IPS-18a (cell line): Measurements from ENCODE around the gene MRPL52.

Source experiments
- H3K27ac ChIP-seq: one replicate; pipeline ENCODE4 v1.5.1; 2013; ENCODE audit warnings: low read length
- H3K27me3 ChIP-seq: one replicate; pipeline ENCODE4 v1.6.1; 2013; ENCODE audit warnings: mild to moderate bottlenecking, low read length; ENCODE audit not compliant: control insufficient read depth, insufficient read depth
- H3K36me3 ChIP-seq: one replicate; pipeline ENCODE4 v1.6.1; 2013; ENCODE audit warnings: low read depth, low read length; ENCODE audit not compliant: control insufficient read depth
- H3K4me1 ChIP-seq: one replicate; pipeline ENCODE4 v1.6.1; 2013; ENCODE audit warnings: low read depth, low read length; ENCODE audit not compliant: control insufficient read depth
- H3K4me3 ChIP-seq: one replicate; pipeline ENCODE4 v1.5.1; 2013; ENCODE audit warnings: low read length
- H3K9ac ChIP-seq: one replicate; pipeline ENCODE4 v1.6.1; 2013; ENCODE audit warnings: mild to moderate bottlenecking, low read length, moderate library complexity
- H3K9me3 ChIP-seq: one replicate; pipeline ENCODE4 v1.6.1; 2013; ENCODE audit warnings: low read depth, low read length; ENCODE audit not compliant: control insufficient read depth

MRPL52 gene

GRCh38 chr14:22870811-22871223 lies 41.1 kb downstream of the MRPL52 start:
- no peaks in the 10 kb centered on the region for H3K9me3 ChIP-seq
- H3K36me3 ChIP-seq = peaks cover 7% of the 10 kb centered on the region
- no peaks in the 10 kb centered on the region for H3K27me3 ChIP-seq
- no peak overlapping the region for H3K27ac ChIP-seq
- no peak overlapping the region for H3K9ac ChIP-seq
- H3K4me1 ChIP-seq = peaks cover 12% of the 10 kb centered on the region
- peak overlapping the region; percentile 82 for H3K4me3 ChIP-seq

GRCh38 chr14:22871224-22872032 lies 41.7 kb downstream of the MRPL52 start, which contains the start of gene LRP10:
Gene LRP10, plus strand, starts transcription at chr14:22871740. Its CDS starts 564 bp downstream, at chr14:22872304.
- peak within 1 kb of the TSS; percentile 59 for H3K9ac ChIP-seq
- peak within 1 kb of the TSS; percentile 82 for H3K4me3 ChIP-seq
- H3K36me3 ChIP-seq = peaks cover 7% of the 10 kb centered on the region
- H3K9me3 ChIP-seq = no peaks in the 10 kb centered on the region
- H3K27ac ChIP-seq = peak within 1 kb of the TSS; percentile 76
- H3K27me3 ChIP-seq = no peaks in the 10 kb centered on the region
- peaks cover 12% of the 10 kb centered on the region for H3K4me1 ChIP-seq

GRCh38 chr14:22872033-22872832 lies 42.5 kb downstream of the MRPL52 start:
- H3K9ac ChIP-seq = peak overlapping the region; percentile 59
- no peak overlapping the region for H3K27ac ChIP-seq
- H3K4me3 ChIP-seq = peak overlapping the region; percentile 82
- peaks cover 12% of the 10 kb centered on the region for H3K4me1 ChIP-seq
- peaks cover 7% of the 10 kb centered on the region for H3K36me3 ChIP-seq
- no peaks in the 10 kb centered on the region for H3K9me3 ChIP-seq
- H3K27me3 ChIP-seq = no peaks in the 10 kb centered on the region

DNA sequence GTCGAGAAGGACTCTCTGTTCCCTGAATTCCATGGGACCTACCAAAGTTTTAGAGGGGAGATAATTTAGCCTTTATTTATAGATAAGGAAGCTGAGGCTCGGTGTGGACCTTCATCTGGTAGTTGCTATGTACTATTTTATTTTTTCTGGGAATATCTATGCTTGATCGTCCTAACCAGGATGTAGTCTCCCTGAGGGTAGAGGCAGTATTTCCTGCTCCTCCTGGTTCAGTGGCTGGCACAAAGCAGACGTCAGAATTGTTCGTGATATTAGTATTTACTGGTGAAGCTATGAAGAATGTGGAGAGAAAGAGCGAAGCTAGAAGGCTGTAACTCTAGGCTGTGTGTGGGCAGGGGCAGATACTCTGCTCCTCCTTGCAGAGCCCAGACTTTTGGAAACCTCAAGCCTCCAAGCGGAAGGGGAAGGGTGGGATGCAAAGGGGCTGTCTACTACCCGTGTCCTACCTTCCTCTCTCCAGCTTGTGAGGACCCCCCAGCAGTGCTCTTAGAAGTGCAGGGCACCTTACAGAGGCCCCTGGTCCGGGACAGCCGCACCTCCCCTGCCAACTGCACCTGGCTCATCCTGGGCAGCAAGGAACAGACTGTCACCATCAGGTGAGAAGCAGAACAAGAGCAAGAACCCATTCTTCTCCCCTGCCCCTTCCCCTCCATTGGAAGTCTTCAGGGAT lies 43.3 kb downstream of the MRPL52 start:
- no peaks in the 10 kb centered on the region for H3K9me3 ChIP-seq
- no peaks in the 10 kb centered on the region for H3K27me3 ChIP-seq
- peaks cover 12% of the 10 kb centered on the region for H3K4me1 ChIP-seq
- H3K4me3 ChIP-seq = peak overlapping the region; percentile 82
- H3K9ac ChIP-seq = peak overlapping the region; percentile 59
- peaks cover 7% of the 10 kb centered on the region for H3K36me3 ChIP-seq
- H3K27ac ChIP-seq = no peak overlapping the region

DNA sequence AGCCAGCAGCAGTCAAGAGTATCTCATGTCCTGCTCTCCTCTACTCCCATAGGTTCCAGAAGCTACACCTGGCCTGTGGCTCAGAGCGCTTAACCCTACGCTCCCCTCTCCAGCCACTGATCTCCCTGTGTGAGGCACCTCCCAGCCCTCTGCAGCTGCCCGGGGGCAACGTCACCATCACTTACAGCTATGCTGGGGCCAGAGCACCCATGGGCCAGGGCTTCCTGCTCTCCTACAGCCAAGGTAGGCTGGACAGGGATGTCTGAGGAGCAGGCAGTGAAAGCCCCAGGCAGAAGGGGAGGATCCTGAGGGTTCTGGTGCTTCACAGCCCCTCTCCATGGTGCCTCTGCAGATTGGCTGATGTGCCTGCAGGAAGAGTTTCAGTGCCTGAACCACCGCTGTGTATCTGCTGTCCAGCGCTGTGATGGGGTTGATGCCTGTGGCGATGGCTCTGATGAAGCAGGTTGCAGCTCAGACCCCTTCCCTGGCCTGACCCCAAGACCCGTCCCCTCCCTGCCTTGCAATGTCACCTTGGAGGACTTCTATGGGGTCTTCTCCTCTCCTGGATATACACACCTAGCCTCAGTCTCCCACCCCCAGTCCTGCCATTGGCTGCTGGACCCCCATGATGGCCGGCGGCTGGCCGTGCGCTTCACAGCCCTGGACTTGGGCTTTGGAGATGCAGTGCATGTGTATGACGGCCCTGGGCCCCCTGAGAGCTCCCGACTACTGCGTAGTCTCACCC lies 45.5 kb downstream of the MRPL52 start:
- Histone ChIP-seq H3K9ac (no peak overlapping the region), H3K27ac (no peak overlapping the region), H3K36me3 (peaks cover 7% of the 10 kb centered on the region), H3K4me3 (no peak overlapping the region), H3K27me3 (no peaks in the 10 kb centered on the region), H3K4me1 (peaks cover 12% of the 10 kb centered on the region), H3K9me3 (no peaks in the 10 kb centered on the region)

DNA sequence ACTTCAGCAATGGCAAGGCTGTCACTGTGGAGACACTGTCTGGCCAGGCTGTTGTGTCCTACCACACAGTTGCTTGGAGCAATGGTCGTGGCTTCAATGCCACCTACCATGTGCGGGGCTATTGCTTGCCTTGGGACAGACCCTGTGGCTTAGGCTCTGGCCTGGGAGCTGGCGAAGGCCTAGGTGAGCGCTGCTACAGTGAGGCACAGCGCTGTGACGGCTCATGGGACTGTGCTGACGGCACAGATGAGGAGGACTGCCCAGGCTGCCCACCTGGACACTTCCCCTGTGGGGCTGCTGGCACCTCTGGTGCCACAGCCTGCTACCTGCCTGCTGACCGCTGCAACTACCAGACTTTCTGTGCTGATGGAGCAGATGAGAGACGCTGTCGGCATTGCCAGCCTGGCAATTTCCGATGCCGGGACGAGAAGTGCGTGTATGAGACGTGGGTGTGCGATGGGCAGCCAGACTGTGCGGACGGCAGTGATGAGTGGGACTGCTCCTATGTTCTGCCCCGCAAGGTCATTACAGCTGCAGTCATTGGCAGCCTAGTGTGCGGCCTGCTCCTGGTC lies 46.1 kb downstream of the MRPL52 start:
- Histone ChIP-seq H3K36me3 (peaks cover 7% of the 10 kb centered on the region), H3K27ac (no peak overlapping the region), H3K9me3 (no peaks in the 10 kb centered on the region), H3K4me1 (peaks cover 5% of the 10 kb centered on the region), H3K4me3 (no peak overlapping the region), H3K27me3 (no peaks in the 10 kb centered on the region), H3K9ac (no peak overlapping the region)

- H3K27ac ChIP-seq = no peak overlapping the region
- no peaks in the 10 kb centered on the region for H3K4me1 ChIP-seq
- H3K4me3 ChIP-seq = no peak overlapping the region
- H3K27me3 ChIP-seq = no peaks in the 10 kb centered on the region
- H3K36me3 ChIP-seq = peaks cover 7% of the 10 kb centered on the region
- H3K9me3 ChIP-seq = no peaks in the 10 kb centered on the region
- no peak overlapping the region for H3K9ac ChIP-seq
These were observed 47.4 kb downstream of the MRPL52 start for GRCh38 chr14:22877000-22877501.

DNA sequence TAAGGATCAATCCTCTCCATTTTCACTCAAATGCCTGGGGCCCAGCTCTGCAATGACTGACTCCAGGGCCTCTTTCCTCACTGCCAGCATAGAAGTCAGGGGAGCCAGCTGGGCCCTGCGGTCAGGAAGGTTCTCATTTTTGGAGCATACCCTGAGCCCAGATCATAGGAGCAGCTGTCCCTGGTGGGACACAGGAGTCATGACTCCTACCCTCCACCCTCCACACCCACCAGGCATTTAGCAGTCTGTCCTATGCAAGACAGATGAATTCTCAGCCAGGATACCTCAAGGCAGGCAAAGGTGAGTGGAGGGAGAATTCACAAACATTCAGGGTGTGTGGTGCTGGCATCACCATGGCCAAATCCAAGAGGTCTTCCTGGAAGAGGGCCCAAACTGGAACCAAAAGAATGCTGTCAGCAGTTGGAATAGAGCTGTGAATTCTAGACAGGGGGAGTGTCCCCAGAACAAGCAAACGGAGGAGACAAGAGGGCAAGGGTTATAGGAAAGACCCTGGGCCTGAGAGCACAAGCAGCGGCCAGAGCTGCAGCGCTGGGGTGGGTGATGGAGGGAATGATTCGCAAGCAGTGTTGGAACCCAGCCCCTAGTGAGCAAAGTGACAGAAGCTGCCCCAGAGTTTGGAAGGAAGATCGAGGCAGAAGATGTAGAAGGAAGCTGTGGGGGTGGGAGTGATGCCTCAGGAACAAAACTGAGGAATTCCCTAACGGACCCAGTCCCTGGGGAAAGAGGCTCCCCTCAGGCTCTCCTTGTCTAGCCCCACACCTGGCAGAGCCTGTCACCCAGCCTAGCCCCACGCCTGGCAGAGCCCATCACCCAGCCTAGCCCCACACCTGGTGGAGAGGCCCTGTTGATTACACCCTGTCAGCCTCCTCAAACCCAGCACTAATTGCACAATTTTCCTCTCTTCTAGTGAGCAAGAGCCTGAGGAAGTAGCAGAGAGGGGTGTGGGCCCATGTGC lies 48.9 kb downstream of the MRPL52 start:
- H3K9me3 ChIP-seq = no peaks in the 10 kb centered on the region
- no peak overlapping the region for H3K9ac ChIP-seq
- H3K27me3 ChIP-seq = no peaks in the 10 kb centered on the region
- peaks cover 8% of the 10 kb centered on the region for H3K4me1 ChIP-seq
- H3K36me3 ChIP-seq = peaks cover 7% of the 10 kb centered on the region
- H3K4me3 ChIP-seq = no peak overlapping the region
- no peak overlapping the region for H3K27ac ChIP-seq

DNA sequence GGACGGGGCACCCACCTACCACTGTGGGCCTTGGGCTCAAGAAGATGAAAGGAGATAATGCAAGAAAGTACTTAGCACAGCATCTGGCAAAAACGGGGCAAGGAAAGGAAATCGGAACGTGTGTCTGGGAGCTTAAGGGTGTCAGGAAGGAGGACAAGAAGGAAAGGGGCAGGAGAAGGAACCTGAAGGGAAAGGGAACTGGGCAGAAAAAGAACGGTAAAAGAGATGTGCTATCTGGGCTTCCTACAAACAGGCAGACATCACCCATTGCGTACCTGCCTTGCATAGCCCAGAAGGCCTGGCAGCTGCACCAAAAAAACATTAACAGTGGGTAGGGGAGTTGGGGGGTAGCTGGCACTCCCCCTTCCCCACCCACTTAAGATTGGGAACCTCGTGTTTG lies 52.4 kb downstream of the MRPL52 start:
- Histone ChIP-seq H3K9me3 (no peaks in the 10 kb centered on the region), H3K27ac (no peak overlapping the region), H3K27me3 (peaks cover 24% of the 10 kb centered on the region), H3K36me3 (no peaks in the 10 kb centered on the region), H3K4me1 (peaks cover 15% of the 10 kb centered on the region), H3K4me3 (no peak overlapping the region), H3K9ac (no peak overlapping the region)
